Left kidney (tissue), 2 donors: Measurements from ENCODE around the gene LUM. TPM values are rescaled to one million over a fixed set of nuclear protein-coding genes. Genes with fewer than 3 reads are reported as not detected.
A peak's percentile ranks its signal among the peaks of the same experiment; 100 is the strongest.
"Not testable (repeated sequence)": the region's sequence is repeated elsewhere in the genome, so short reads cannot be mapped to it uniquely, and the experiment has no call there.

ENCODE experiments used
- DNase-seq: peaks from one replicate; pipeline ENCODE4 v3.0.0-alpha.2; 2013
- polyA plus RNA-seq: library from polyadenylated mRNA; unstranded; fragments of 120-200 nt; gene quantifications from one replicate; pipeline ENCODE4 v1.2.1, GENCODE V29; 2013; ENCODE audit not compliant: insufficient read length

The LUM gene
- polyA plus RNA-seq, 1 donor: 31.5 TPM

DNA sequence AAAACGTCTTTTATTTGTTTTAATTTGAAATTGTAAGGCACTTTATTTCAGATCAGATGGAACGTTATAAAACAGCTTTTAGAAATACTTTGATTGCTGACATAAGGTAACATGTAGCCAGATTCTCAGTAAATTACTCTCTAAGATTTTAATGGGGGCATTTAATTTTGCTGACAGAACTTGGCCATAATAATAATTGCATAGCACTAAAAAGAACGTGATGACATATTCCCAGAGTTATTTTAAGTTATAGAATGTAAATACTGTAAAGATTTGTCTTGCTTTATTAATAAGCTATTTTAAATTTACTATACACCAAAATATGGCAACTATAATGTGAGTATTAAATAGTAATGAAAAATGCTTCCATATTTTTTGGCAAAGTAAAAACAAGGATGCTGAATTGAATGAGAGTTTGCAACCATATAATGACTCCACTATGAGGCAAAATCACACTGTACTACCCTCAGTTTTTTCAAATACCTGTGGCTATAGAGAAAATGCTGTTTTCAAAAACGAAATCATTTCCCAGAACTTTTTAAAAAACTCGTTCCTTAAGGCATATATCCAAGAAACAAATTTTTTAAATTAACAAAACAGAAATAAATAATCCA lies 876 bp downstream of the LUM start:
- DNase-seq: no peak

DNA sequence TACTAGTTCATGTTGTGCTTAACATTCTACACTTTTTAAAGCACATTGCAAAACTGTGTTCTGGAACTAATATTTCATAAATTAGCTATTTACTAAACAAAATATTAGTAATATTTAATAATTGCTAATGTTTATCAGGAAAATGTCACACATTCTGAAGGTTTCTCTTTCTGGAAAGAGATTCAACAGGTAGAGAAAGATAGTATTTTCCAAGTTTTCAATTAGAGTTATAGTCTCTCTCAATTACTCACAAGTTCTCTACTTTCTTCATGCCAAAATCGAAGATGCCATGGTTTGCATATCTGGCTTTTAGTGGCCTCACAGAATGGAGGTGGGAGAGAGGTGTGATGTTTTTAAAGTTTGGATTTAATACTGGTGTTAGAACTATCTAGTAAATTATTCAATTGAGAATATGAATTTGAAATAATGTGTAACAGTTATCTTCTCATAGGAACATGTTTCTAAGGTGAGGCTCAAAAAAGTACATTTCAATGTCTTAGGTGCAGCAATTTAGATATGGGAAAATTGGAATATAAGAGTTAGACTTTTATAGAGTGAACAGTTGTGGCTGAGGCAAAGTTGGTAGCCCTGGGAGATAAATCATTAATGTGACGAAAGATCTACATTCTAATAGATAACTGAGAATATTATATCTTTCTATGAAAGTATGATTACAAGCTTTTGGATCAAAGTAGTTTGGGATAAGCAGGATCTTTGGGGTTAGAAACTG lies 1.5 kb downstream of the LUM start:
- DNase-seq: no peak

DNA sequence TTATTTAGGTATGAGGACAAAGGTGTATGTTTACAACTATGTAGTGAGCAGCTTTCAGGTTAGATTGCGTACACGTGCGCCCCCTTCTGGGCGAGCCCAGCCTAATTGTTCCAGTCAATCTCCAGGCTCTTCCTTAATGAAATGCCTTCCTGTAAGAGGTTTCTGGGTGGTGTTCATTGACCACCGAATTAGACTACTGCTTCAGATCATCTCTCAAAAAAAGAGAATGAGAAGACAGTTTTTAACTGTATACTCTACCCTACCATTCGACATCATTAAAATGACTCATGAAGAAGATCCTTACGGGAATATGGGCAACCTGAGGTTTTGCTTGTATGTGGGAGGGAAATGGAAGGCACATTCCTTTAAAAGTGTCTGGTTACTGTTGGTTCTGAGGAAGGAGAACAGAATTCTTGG lies 2.1 kb downstream of the LUM start:
- peak; percentile 27 for DNase-seq

DNA sequence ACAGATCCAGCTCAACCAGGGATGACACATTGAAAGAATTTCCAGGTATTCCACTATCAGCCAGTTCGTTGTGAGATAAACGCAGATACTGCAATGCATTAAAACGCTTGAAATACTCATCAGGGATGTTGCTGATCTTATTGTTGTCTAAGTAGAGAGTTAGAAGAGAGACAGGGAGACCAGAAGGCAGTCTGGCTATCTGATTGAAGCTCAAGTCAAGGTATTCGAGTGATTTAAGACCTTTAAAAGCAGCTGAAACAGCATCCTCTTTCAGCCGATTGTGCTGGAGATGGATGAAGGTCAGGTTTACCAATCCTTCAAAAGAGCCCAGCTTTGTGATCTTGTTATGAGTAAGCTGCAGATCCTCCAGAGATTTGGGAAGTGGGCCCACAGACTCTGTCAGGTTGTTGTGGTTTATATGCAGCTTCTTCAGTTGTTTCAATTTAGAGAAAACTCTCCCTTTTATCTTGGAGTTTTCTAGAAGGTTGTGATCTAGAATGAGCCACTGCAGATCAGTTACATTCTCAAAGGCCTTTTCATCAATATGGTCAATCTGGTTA lies 3.0 kb downstream of the LUM start:
- DNase-seq: no peak

DNA sequence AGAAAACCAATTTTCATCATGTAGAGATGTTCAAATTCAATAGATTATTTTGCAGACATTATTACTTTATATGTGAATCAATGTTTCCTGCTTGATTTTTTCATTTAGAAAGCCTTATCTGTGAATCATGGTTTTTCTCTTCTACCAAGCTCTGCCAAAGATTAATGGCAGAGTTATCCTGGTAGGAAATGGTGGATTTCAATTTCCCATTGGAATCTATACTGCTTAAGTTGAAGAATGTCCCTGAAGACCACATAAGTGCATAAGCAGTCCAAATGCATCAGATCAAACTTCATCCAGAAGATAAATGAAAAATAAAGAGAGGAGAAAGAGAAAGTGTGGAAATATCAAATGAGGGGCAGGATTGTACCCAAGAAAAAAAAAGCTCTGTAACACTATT lies 5.0 kb downstream of the LUM start:
- DNase-seq: no peak

DNA sequence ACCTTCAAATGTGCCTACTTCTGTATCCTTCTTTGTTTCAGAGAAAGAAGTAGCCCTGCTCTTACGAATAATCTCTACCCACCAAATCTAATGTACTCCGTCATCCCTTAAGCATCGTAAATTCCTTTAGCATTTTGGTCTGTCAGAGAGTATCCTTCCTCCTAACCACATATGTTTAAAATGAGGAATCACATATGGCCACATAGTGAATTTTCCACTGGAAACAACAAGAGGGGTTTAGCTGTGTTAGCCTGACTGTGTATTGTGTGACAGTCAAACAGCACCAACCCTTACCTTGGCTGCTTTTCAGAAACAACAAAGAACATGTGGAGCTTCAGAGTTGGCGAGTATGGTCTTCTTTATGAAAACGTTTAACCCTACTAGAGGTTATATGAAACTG lies 5.5 kb downstream of the LUM start:
- no peak for DNase-seq

DNA sequence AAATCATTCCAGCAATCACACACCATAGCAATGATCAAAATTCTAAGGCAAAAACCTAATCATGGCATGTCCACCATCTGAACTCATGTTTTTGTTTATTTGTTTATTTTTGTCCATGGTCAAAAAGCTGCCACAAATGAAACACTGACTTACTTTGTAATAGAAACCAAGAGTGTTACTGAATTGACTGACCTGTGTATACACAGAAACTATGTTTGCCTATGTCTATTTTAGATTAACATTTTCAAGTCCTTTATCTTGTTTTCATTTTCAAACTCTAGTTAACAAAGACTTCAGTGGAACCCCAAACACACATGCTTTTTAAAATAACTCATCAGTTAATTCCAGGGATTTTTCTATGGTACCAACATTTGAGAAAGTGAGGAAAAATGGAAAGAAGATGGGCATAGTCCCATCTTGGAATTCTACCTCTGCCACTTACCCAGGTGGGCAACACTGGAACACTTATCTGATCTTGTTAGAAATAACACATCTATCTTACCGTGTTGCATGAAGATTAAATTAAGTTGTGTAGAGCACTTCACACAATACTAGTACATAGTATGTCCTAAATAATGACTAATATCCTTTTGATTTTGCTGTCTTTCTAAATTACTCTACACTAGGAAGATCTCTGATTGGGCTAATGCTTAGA lies 6.4 kb downstream of the LUM start:
- DNase-seq: no peak

DNA sequence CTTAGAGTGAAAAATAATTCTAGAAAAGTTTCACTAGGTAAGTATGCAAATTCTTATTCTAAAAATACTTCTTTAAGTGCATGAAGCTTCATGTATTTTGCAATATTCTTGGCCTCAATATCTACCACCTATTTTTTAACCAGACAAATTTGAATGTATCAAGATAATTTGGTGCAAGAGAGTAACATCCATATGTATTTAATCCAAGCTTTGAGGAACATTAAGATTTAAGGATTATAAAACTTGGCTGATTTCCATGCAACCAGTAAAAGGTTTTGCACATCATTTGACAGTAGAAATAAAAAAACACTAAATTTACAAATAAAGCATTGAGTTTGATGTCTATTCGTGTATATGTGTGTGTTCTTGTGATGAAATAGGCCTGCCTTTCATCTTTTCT lies 7.7 kb downstream of the LUM start:
- no peak for DNase-seq

DNA sequence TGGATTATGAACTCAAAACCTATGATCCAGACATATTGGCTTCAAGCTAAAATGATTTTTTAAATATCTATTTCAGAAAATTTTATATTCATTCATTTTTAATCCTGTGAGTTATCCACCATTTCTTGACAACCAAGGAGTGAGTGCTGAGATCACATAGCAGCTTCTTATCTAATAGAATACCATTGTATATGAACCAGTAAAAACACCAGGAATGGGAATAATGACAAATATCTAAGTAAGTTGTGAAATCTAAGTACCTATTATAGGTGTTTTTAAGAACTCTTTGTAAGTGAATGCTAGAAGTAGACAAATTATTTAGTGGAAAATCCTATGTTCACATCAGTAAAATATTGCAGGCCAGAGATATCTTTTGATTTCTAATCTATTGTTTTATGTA lies 8.2 kb downstream of the LUM start:
- DNase-seq: no peak

DNA sequence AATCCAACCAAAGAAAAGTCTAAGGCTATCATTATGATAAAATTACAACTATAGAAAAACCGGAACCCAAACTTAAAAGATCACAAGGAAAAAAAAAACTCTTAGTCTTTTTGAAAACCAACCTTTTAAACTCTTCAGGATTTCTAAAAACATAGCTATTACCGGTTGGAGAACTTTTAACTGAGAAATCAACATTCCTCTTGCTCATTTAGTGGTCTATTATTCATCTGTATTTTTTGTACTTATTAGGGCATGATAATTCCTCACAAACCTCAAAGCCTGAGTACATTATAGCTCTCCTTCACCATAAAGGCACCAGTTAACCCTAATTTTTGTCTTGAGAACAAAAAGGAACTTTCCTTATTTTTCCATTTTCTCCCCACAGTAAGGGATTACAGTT lies 10.4 kb downstream of the LUM start:
- no peak for DNase-seq

DNA sequence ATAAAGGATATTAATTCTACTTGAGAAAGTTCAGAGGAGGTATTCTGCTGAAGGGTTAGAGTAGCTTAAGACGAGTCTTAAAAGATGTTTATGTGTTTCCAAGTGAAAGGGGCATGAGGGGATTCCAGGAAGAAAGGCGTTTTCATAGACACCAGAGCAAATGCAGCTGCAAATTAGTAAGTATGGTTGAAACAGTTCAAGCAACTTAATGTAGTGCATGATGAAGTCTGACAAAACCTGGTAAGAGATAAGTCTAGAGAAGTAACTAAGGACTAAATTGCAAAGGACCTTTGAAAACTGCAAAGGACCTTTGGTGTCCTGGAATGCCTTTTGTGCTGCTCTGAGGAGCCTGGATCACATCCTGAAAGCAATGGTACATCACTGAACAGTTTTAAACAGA lies 11.5 kb downstream of the LUM start:
- no peak for DNase-seq

DNA sequence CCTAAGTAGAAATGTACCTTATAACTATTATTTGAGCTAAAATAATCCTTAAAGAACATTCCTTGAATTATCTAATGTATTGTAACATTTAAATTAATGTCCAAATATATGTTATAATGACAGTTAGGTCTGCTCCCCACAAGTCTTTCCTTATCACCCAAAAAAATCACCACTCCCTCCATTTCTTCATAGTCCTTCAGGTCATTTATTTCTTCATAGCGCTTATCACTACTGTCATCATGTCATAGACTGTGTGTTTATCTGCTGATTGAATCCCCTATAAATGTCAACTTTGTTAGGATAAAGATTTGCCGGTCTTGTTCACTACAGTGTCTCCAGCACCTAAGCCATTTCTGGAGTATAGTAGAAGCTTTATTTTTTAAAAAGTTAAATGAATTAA lies 12.0 kb downstream of the LUM start:
- DNase-seq: no peak

DNA sequence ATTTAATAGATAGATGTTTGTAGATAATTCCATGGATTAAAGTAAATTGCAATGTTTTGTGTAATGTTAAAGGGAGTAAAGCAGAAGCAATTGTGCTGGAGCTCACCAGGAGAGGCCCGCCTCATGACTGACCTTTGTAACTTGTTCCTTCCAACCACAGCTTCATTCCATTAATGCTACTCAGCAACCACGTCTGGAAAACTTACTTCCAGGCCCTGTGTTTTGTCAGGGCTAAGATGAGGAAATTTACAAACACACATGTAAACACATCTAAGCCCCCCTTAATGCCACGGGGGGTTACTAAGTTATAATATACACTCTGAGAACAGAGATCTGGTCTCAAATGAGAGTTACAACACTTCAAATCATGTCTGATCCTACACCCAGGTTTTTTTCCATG lies 12.4 kb downstream of the LUM start:
- no peak for DNase-seq

DNA sequence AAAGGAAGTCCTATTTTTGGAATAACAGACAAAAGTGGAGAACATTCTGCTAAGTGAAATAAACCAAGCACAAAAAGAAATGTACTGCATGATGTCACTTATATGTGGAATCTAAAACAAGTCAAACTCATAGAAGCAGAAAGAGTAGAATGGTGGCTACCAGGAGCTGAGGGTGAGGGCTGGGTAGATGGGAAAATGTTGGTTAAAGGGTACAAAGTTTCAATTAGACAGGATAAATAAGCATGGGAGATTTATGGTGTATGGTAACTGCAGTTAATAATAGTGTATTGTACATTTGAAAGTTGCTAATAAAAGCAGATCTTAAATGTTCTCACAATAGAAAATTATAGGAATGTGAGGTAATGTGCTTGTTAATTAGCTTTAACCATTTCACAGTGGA lies 12.8 kb downstream of the LUM start:
- no peak for DNase-seq

DNA sequence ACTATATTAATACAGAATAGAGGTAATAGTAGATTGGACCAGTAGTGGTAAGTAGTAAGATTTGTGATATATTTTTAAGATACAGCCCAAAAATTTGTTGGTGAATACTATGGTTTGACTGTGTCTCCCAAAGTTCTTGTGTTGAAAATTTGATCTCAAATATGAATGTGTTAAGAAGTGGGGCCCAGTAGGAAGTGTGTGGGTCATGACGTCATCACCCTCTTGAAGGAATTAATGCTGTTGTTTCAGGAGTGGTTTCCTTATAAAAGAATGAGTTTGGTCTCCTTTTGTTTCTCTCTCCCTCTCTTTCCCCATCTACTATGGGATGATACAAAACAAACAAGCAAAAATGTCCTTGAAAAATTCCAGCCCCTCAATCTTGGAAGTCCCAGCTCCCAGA lies 16.3 kb downstream of the LUM start:
- no peak for DNase-seq

DNA sequence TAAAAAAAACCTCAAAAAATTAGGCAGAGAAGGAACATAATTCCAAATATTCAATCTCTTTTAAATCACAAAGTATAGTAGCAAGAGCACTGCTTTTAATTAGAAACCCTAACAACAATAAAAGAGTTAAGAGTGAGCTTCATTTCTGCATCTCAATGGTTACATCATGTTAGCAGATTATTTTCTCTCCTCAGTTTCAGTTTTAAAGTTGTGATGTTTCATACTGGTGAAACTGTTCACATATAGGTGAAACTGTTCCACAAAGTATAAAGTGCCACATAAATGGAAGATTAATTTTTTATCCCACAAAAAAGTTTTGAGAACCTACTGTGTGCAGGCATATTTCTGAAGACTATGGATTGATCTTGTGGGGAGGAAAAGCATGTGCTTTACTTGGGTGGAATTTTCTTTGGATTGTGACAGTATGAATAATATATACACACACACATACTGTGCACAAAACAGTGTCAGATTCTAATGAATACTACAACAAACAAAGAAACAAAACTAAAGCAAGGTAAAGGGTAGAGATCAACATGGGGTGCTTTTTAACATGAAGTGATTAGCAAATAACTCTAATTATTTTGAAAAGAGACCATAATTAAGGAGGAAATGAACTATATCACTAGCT lies 17.1 kb downstream of the LUM start:
- DNase-seq: no peak

DNA sequence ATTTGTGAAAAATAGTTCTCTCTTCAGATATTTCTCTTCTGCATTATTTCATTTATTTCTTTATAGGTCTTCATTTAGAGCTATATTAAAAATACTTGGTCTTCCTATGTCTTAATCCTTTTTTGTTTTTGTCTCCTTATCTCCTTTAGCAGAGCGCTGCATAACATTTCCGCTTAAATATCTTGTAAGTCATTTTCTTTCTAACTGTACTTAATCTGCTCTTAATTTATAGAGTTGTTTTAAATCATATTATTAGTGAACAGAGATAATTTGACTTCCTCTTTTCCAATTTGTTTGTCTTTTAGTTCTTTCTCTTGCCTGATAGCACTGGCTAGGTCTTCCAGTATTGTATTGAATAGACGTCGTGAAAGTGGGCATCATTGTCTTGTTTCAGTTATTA lies 18.0 kb downstream of the LUM start:
- no peak for DNase-seq

DNA sequence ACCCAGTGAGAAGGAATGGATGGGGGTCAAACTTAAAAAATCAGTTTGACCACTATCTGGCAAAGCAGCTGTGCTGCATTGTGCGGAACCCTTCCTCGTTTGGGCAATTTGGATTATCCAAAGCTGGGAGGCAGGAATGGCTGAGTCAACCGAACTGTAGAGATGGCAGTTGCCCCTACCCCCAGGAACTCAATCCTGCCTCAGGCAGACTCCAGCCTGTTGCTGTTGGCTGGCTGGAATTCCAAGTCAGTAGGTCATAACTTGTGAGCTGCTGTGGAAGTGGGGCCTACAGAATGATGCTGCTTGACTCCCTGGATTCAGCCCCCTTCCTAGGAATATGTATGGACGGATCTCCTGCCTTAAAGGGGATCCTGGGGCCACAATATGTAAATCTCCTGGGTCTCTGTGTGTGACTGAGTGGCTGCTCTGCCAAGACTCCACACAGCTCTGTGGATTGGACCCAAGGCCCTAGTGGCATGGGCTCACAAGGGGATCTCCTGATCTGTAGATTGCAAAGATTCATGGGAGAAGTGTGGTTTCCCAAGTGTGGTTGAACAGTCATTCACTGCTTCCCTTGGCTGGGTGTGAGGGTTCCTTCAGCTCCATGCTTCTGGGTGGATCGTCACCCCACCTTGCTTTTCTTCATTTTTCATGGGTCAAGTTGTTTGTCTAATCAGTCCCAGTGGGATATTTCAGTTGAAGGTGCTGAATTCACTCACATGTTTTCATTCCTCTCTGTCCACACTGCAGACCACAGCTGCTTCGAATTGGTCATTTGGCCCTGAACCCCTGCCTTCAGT lies 19.2 kb downstream of the LUM start:
- no peak for DNase-seq

DNA sequence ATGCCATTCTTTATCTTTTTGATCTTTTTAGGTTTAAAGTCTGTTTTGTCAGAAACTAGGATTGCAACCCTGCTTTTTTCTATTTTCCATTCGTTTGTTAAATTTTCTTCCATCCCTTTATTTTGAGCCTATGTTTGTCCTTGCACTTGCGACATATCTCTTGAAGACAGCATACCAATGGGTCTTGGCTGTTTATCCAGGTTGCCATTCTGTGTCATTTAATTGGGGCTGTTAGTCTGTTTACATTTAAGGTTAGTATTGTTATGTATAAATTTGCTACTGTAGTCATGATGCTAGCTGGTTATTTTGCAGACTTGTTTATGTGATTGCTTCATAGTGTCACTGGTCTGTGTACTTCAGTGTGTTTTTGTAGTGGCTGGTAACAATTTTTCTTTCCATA lies 21.3 kb downstream of the LUM start:
- not testable (repeated sequence) for DNase-seq

DNA sequence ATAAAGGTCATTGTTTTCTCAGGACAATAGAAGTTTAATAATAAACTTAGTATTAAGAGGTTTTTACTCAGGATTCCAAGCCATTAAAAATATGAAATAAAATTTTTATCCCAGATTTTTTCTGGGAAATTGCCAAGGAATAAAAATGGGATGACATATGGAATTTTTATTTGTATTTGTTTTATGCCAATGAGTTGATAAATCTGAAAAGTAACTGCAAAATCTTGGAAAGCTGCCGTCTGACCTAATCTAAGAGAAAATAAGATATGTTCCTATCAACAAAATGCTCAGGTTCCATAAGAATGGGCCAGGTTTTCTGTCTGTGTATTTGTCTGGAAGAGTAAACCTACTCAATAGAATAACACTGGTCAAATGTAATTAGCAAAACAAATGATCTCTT lies 31.3 kb downstream of the LUM start:
- DNase-seq: no peak

DNA sequence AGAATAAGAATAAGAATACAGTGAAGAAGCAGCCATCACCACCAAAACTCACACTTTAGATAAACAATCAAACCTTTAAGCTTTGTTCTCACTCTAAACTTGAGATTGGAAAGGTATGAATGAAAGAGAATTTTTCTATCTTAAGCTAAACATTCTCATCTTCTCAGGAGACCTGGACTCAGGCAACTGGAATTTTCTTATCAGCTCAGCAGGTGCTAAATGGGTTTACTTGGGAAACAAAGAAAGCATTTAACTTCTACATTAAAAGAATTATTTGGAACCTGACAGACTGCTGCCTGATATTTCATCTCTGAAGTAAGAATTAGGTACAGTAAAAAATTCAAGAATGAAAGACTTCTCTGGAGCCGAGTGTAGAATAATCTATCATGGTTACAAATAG lies 32.8 kb downstream of the LUM start:
- no peak for DNase-seq
